GM18870 (cell line): ENCODE results near the gene PMM1.

ENCODE experiments used
- ATAC-seq: cut with Tn5 transposase; IDR thresholded peaks from one replicate; pipeline ENCODE4 v1.9.1; 2021; ENCODE audit warnings: moderate library complexity; ENCODE audit not compliant: unreplicated experiment

Gene PMM1

GRCh38 chr22:41539146-41540005 is 50.3 kb downstream of the PMM1 start:
- no peak for ATAC-seq

GRCh38 chr22:41538583-41538982 is 51.1 kb downstream of the PMM1 start:
- no peak for ATAC-seq

DNA sequence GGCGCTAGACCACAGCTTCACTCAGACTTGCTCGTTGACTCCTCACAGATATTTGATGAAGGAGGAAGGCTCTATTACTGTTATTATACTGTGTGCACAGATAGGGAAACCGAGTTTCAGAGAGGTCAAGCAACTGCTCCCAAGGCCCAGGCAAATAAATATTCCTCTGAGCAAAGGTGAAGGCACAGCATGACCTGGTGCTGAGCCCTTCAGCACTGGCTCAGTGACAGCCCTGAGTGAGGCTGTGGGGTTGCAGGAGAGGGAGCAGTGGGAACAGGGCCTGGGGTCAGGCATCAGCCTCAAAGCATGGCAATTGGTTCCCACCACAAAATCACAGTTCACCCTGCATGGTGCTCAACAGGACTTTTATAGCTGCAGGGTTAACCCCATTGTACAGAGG is 52.4 kb downstream of the PMM1 start:
- no peak for ATAC-seq

GRCh38 chr22:41535244-41535643 is 54.4 kb downstream of the PMM1 start:
- no peak for ATAC-seq

GRCh38 chr22:41534219-41534618 is 55.4 kb downstream of the PMM1 start:
- no peak for ATAC-seq

GRCh38 chr22:41532908-41533825 is 56.5 kb downstream of the PMM1 start:
- ATAC-seq = no peak

GRCh38 chr22:41531715-41532477 is 57.7 kb downstream of the PMM1 start:
- no peak for ATAC-seq

- ATAC-seq = no peak
Observed at GRCh38 chr22:41530890-41531714, 58.5 kb downstream of the PMM1 start.

DNA sequence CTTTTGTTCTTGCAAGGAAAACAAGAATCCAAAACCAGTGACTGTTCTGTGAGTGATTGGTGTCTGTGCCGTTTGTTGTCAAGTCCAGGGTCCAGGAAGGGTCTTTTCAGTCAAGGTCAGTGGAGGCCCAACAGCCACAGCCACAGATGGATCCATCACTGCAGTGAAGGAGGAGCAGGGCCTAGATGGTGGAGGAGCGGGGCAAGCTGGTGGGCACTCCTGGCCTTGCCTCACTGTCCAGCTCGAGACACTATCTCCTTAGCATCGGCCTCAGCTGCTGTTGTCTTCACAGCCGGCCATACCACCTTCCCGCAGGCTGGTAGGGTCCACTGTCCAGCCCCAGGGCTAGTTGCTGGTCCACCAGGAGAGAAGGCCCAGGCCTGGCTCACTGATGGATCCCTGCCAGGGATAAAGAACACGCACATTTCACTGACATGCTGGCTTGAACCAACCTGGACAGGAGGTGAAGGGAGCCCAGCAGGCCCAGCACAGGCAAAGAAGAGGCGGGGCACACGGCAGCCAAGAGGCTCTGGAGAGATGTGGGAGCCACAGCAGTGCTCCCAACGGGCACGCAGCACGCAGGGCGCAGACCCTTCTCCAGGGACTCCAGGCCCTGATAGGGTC is 60.6 kb downstream of the PMM1 start:
- no peak for ATAC-seq

DNA sequence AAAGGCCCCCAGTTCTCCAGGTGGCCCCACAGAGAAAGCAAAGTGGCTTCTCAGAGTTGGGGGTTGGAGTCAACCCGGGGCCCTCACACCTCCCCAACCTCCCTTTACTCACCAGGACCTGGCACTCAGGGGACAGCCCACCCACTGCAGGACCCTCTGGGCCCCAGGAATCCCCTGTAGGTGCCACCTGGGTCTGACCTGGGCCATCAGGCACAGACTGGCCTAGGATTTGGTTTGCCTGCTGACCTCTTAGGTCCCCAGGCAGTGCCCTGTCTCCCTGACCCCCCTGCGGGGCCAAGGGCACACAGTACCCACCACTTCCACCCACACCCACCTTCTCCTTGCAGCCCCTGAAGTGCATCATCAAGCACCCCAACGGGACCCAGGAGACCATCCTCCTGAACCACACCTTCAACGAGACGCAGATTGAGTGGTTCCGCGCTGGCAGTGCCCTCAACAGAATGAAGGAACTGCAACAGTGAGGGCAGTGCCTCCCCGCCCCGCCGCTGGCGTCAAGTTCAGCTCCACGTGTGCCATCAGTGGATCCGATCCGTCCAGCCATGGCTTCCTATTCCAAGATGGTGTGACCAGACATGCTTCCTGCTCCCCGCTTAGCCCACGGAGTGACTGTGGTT is 61.4 kb downstream of the PMM1 start:
- ATAC-seq = no peak
